HG03457 (cell line): ENCODE measurements around the gene TACR2.

Source experiments
- ATAC-seq: cut with Tn5 transposase; IDR thresholded peaks from one replicate; pipeline ENCODE4 v1.9.1; 2021; ENCODE audit warnings: moderate number of reproducible peaks; ENCODE audit not compliant: unreplicated experiment

The TACR2 gene

GRCh38 chr10:69377191-69377590 is 39.5 kb downstream of the TACR2 start:
- no peak for ATAC-seq

DNA sequence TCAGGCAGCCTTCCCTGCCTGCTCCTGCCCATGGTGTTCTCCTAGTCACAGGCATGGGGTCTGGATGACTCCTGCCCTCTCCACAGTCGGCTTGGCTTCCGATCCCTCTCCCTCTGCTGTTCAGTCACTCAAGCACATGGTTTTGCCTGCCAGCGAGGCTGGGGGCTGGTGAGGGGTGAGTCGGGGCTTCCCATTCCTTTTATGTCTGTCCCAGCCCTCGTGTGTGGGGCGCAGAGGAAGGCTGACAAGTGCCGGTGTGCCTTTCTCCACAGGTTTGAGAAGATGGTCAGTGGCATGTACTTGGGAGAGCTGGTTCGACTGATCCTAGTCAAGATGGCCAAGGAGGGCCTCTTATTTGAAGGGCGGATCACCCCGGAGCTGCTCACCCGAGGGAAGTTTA is 40.1 kb downstream of the TACR2 start:
- ATAC-seq, result no peak

GRCh38 chr10:69375307-69376151 is 41.2 kb downstream of the TACR2 start:
- ATAC-seq, result no peak

GRCh38 chr10:69374931-69375306 is 41.8 kb downstream of the TACR2 start:
- no peak for ATAC-seq

- ATAC-seq, result no peak
These were observed 42.5 kb downstream of the TACR2 start for GRCh38 chr10:69374242-69374641.

GRCh38 chr10:69372126-69372980 is 44.4 kb downstream of the TACR2 start:
- ATAC-seq, result no peak

GRCh38 chr10:69367469-69367868 is 49.2 kb downstream of the TACR2 start:
- ATAC-seq, result no peak

GRCh38 chr10:69366738-69367137 is 50.0 kb downstream of the TACR2 start:
- ATAC-seq, result no peak

- ATAC-seq, result no peak
These were observed 52.3 kb downstream of the TACR2 start for GRCh38 chr10:69364232-69364940.

DNA sequence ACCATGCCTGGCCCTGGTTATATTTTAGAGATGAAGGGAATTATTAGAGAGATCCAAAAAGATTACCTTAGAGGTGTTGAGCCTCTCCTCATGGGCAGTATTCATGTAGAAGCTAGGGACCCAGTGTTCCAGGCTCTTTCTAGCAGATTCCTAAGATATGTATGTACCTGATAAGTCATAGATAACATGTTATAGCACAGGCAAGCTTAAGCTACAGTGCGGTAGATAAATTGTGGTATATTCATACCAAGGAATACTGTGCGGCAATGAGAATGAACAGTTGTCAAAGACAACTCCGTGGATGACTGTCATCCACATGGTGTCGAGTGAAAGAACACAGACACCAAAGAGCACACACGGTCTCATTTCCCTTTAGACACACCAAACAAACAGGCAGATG is 53.1 kb downstream of the TACR2 start:
- ATAC-seq, result no peak

DNA sequence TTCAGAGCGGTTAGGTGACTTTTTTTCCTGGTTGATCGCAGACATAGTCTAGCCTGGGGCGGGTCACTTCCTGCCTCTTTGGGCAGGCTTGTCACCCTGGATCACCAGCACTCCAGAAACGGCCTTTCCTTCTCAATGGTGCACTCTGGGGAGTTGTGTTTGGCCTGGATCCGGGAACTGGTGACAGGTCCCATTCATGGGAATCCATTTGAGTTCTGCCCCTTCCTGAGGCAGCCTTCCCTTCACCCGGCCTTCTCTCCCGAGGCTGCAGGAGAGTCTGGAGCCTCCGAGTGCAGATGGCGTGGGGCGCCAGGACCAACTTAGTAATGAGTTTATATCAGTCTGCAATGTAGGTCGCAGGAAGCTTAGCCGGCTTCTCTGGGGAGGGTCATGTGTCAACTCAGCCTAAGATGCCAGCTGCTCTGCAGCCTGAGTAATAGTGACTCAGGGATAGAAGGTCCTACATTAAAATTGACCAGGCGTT is 54.2 kb downstream of the TACR2 start:
- ATAC-seq, result no peak

- no peak for ATAC-seq
These were observed 55.5 kb downstream of the TACR2 start for GRCh38 chr10:69361303-69361614.

- no peak for ATAC-seq
These were observed 56.0 kb downstream of the TACR2 start for GRCh38 chr10:69360485-69361302.

- no peak for ATAC-seq
These were observed 57.1 kb downstream of the TACR2 start for GRCh38 chr10:69359594-69359993.

DNA sequence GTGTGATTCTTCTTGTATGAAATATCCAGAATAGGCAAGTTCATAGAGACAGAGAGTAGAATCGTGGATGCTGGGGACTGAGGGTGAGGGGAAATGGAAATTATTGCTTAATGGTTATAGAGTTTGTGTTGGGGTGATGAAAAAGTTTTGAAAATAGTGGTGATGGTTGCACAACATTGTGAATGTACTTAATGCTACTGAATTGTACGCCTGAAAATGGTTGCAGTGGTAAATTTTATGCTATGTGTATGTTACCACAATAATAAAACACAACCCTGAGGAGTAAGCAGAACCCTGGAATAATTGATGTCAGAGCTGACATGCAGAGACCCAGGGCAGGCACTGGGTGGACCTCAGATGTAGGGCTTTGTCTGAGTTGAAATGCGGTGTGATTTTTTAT is 57.6 kb downstream of the TACR2 start:
- no peak for ATAC-seq

GRCh38 chr10:69358148-69358795 is 58.4 kb downstream of the TACR2 start:
- no peak for ATAC-seq

GRCh38 chr10:69356187-69356586 is 60.5 kb downstream of the TACR2 start:
- no peak for ATAC-seq

DNA sequence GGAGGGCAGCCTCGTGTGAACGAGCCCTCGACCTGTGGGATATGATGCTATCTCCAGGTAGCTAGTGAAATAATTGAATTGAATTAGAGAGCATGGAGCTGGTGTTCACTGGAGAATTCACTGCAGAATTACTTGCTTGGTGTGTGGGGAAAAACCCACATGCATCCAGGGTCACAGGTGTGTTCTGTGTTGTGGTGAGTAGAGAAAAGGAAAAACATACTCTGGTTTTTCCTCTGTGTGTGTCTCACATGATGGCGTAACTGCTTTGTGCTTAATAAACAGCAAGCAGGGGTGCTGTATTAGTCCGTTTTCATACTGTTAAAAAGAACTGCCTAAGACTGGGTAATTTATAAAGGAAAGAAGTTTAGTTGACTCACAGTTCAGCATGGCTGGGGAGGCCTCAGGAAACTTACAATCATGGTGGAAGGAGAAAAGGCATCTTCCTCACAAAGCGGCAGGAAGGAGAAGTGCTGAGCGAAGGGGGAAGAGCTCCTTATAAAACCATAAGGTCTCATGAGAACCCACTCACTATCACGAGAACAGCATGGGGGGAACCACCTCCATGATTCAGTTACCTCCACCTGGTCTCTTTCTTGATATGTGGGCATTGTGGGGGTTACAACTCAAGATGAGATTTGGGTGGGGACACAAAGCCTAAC is 62.6 kb downstream of the TACR2 start:
- ATAC-seq, result no peak
